HFF-Myc (cell line): Measurements from ENCODE around the gene KRTAP4-1.

Experiments
- DNase-seq: peaks from one replicate; pipeline ENCODE4 v3.0.0-alpha.2; 2011; ENCODE audit warnings: low read depth; ENCODE audit errors: extremely low read depth
- H3K4me3 ChIP-seq: replicated peaks from 2 replicates; pipeline ENCODE4 v1.5.1; 2011; ENCODE audit warnings: low read depth, mild to moderate bottlenecking, control low read depth, low read length
- TF ChIP-seq, protein P1 (sequence below): IDR thresholded peaks from 2 replicates; pipeline ENCODE4 v1.5.1; 2012; ENCODE audit warnings: mild to moderate bottlenecking, low read depth, low read length, control low read depth; ENCODE audit errors: missing control alignments

Gene KRTAP4-1

DNA sequence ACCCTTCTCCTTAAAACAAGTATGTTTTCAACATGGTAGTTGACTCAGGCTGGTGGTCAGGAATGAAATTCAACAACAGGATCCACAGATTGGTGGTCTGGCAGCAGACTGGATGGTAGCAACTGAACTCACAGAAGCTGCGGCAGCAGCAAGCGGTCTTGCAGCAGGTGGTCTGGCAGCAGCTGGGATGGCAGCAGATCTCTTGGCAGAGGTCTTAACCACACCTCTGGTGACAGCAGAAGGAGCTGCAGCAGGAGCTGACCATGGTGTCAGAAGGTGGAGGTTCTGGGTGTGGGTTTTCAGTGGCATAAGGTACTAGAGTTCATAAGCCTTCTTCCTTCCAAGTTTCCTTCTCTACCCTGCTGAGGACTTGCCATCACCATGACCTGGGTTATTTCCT, 2.2 kb upstream of the KRTAP4-1 start:
- H3K4me3 ChIP-seq, result no peak overlapping the region
- no peak for DNase-seq
- TF ChIP-seq, protein P1, sequence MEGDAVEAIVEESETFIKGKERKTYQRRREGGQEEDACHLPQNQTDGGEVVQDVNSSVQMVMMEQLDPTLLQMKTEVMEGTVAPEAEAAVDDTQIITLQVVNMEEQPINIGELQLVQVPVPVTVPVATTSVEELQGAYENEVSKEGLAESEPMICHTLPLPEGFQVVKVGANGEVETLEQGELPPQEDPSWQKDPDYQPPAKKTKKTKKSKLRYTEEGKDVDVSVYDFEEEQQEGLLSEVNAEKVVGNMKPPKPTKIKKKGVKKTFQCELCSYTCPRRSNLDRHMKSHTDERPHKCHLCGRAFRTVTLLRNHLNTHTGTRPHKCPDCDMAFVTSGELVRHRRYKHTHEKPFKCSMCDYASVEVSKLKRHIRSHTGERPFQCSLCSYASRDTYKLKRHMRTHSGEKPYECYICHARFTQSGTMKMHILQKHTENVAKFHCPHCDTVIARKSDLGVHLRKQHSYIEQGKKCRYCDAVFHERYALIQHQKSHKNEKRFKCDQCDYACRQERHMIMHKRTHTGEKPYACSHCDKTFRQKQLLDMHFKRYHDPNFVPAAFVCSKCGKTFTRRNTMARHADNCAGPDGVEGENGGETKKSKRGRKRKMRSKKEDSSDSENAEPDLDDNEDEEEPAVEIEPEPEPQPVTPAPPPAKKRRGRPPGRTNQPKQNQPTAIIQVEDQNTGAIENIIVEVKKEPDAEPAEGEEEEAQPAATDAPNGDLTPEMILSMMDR, result no peak

DNA sequence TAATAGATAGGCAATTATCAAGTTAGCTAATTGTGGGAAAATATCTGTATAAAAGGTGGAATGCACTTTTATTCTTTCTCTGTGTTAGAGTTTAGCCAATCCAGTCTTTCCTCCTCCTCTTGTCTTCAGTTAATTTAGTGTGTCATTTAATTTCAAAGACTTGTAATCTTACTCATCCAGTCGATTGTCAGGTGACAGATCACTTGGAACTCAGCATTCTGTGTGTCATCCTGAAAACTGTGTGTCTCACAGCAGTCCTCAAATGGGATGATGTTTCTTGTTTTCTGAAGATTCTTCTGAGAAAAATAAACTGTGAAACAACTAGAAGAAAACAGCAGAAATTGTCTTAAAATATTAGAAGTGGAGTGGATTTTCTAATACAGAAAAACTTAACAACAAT, 290 bp upstream of the KRTAP4-1 start:
- TF ChIP-seq, protein P1, result no peak

DNA sequence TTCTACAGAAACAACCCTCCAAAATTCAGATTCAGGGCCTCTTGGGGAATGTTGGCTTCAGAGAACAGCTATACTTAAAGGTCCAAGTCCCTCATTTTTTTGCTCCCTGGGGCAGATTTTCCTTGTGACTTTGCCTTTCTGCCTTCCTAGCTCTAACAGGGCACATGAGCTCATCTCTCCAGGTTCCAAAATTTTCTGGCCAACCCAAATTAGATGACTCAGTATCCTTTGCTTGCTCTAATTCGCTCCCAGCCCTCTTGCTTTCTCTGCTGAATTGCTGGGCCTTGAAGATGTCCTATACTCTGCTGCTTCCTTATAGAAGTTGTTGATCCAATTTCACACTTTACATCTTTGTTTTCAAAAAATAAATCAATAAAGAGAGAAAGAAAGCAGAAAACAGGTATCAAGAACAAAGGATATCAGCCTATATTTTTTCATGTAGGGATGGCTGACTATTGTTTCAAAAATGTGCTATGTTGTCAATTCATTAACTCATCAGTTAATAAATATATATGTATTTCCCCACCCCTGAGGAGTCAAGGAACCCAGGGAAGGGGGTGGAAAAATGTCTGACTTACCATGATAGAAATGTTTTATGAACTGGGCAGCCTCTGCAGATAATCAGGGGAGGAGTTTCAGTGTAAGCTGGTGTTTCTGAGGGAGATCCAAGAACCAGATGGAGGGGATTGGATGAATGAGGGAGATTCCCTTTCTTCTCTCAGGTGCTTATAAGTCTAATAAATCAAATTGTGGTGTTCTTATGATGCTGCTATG, 5.7 kb downstream of the KRTAP4-1 start:
- H3K4me3 ChIP-seq, result no peak overlapping the region
- no peak for DNase-seq
- TF ChIP-seq, protein P1, result no peak

More for the DNA sequence above, 290 bp upstream of the KRTAP4-1 start:
- DNase-seq, result no peak
- no peak overlapping the region for H3K4me3 ChIP-seq

DNA sequence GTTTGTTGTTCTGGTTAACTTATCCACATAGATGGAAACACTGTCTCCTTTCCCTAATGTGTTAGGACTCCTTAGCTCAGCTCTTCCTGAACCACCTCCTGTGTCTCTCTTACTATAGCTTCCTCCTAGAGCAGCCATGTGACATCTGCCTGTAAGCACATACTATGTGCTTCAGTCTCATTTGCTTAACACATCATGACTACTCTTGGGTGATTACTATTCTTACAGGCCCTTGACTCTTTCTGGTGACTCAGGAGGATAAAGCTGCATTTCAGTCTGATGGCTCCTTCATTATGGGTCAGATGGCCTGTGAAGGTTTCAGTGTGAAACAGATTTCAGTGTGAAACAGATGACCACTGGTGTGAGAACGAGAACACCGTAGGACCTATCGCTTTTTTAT, 6.4 kb downstream of the KRTAP4-1 start:
- H3K4me3 ChIP-seq, result no peak overlapping the region
- DNase-seq, result no peak
- TF ChIP-seq, protein P1, result no peak

DNA sequence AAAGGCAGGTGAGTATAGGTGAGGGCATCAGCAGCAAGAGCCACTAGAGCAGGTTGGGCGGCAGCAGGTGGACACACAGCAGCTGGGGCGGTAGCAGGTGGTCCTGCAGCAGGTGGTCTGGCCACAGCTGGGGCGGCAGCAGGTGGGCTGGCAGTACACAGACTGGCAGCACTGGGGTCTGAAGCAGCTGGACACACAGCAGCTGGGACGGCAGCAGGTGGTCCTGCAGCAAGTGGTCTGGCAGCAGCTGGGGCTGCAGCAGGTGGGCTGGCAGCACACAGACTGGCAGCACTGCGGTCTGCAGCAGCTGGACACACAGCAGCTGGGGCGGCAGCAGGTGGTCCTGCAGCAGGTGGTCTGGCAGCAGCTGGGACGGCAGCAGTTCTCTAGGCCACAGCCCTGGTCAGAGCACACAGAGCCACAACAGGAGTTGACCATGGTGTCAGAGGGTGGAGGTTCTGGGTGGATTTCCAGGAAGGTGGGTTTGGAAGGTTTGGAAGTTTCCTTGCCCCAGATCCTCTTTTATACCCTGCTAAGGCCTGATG, 6.9 kb downstream of the KRTAP4-1 start, which contains the start of gene KRTAP4-2:
KRTAP4-2 (minus strand) TSS at position 495 of the 545 bp plus-strand sequence; CDS start at position 438, 57 bp downstream.
- no peak within 1 kb of the TSS for H3K4me3 ChIP-seq
- TF ChIP-seq, protein P1, result no peak
- DNase-seq, result no peak

DNA sequence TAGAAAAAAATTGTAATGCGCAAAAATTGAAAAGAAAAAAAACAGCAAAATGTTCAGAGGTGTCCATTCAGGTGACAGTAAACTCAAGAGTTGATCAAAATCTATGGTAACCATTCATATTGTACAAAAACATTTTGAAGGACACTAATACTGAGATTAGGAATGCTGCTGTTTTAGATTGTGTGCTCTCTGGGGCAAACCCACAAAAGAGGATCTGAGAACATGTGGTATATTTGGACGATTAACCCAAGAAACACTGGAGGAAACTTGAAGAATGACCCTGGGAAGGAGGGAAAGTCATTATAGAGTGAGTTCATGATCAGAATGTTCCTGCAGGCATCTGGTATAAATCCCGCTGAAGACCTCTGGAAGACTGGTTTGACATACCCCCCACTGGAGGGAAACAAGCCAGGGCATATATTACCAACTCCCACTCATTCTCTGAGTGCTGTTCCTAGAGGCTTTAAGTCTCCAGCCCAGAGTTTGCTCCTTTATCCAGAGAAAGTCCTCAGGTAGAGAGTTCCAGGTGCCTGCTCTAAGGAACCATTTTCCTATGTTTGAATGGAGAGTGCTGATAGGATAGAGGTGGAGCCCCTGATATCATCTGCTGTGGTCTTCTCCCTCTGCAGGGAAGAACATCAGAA, 7.8 kb downstream of the KRTAP4-1 start:
- TF ChIP-seq, protein P1, result no peak
- DNase-seq, result no peak
- no peak overlapping the region for H3K4me3 ChIP-seq
